ENCODE results near the gene MBNL1. TPM values are rescaled to one million over a fixed set of nuclear protein-coding genes. Genes with fewer than 3 reads are reported as not detected.

Gene MBNL1
- total RNA-seq, 6 experiments from 2014 or later = 200 to 291 (median 244) TPM

- TF ChIP-seq CTCF (IDR thresholded peaks at IDR 0.05) = no peak
- Mint-ChIP-seq H3K4me1 (ENCODE audit: low read depth) (peaks cover 69% of the 10 kb centered on the region), H3K9me3 (no peaks in the 10 kb centered on the region), H3K4me3 (peak overlapping the region; percentile 75), H3K27me3 (ENCODE audit: insufficient read depth) (peaks cover 12% of the 10 kb centered on the region; the same call in 1 of the 2 replicates), H3K27ac (peak overlapping the region; percentile 88), H3K36me3 (ENCODE audit: low read depth) (peaks cover 24% of the 10 kb centered on the region)
- peak; percentile 87 for DNase-seq
Observed at GRCh38 chr3:152405915-152406802, 137.4 kb downstream of the MBNL1 start.

- H3K36me3 Mint-ChIP-seq (ENCODE audit: low read depth) = peaks cover 38% of the 10 kb centered on the region
- H3K27me3 Mint-ChIP-seq (ENCODE audit: insufficient read depth) = no peaks in the 10 kb centered on the region; the same call in none of the 2 replicates
- H3K27ac Mint-ChIP-seq = peak overlapping the region; percentile 33; the same call in 1 of the 2 replicates
- H3K4me3 Mint-ChIP-seq = peak overlapping the region; percentile 4; the same call in 1 of the 2 replicates
- TF ChIP-seq CTCF (IDR thresholded peaks at IDR 0.05) = no peak
- no peaks in the 10 kb centered on the region for H3K9me3 Mint-ChIP-seq
- DNase-seq = peak; percentile 41
- peaks cover 63% of the 10 kb centered on the region for H3K4me1 Mint-ChIP-seq (ENCODE audit: low read depth)
Observed at GRCh38 chr3:152413240-152413639, 144.5 kb downstream of the MBNL1 start.

- Mint-ChIP-seq H3K27me3 (ENCODE audit: insufficient read depth) (peaks cover 4% of the 10 kb centered on the region), H3K4me3 (no peak overlapping the region), H3K36me3 (ENCODE audit: low read depth) (peaks cover 65% of the 10 kb centered on the region), H3K9me3 (peaks cover 12% of the 10 kb centered on the region), H3K4me1 (ENCODE audit: low read depth) (peaks cover 56% of the 10 kb centered on the region), H3K27ac (peak overlapping the region; percentile 19)
- no peak for TF ChIP-seq CTCF (IDR thresholded peaks at IDR 0.05)
- peak; percentile 33 for DNase-seq
Observed at GRCh38 chr3:152416808-152417580, 148.3 kb downstream of the MBNL1 start.

- TF ChIP-seq CTCF (IDR thresholded peaks at IDR 0.05) = no peak
- no peak for DNase-seq
- Mint-ChIP-seq H3K27ac (no peak overlapping the region), H3K9me3 (peaks cover 29% of the 10 kb centered on the region), H3K4me3 (no peak overlapping the region), H3K27me3 (ENCODE audit: insufficient read depth) (peaks cover 20% of the 10 kb centered on the region), H3K4me1 (ENCODE audit: low read depth) (peaks cover 58% of the 10 kb centered on the region), H3K36me3 (ENCODE audit: low read depth) (peaks cover 84% of the 10 kb centered on the region)
Observed at GRCh38 chr3:152419748-152420147, 151.0 kb downstream of the MBNL1 start.

- peaks cover 83% of the 10 kb centered on the region for H3K36me3 Mint-ChIP-seq (ENCODE audit: low read depth)
- no peak for DNase-seq
- H3K27ac Mint-ChIP-seq = peak overlapping the region; percentile 42; the same call in 1 of the 2 replicates
- H3K27me3 Mint-ChIP-seq (ENCODE audit: insufficient read depth) = peaks cover 28% of the 10 kb centered on the region
- H3K4me1 Mint-ChIP-seq (ENCODE audit: low read depth) = peaks cover 58% of the 10 kb centered on the region
- peak overlapping the region; percentile 43; the same call in 1 of the 2 replicates for H3K4me3 Mint-ChIP-seq
- TF ChIP-seq CTCF (IDR thresholded peaks at IDR 0.05) = no peak
- peaks cover 29% of the 10 kb centered on the region for H3K9me3 Mint-ChIP-seq
Observed at GRCh38 chr3:152421162-152421561, 152.4 kb downstream of the MBNL1 start.
